H1 (cell line): ENCODE data around the gene SLC2A11. TPM values are rescaled to one million over a fixed set of nuclear protein-coding genes. Genes with fewer than 3 reads are reported as not detected.

ENCODE experiments used
- CHD2 ChIP-seq: IDR thresholded peaks from 2 replicates; pipeline ENCODE4 v1.6.1; 2012; ENCODE audit warnings: low read length, improper control_type of control experiment
- E2F6 ChIP-seq: IDR thresholded peaks from 2 replicates; pipeline ENCODE4 v1.6.1; 2012; ENCODE audit warnings: inconsistent platforms
- EGR1 ChIP-seq: IDR thresholded peaks from 2 replicates; pipeline ENCODE4 v1.6.1; 2011; ENCODE audit warnings: low read depth, low read length, borderline replicate concordance
- NRF1 ChIP-seq: IDR thresholded peaks from 2 replicates; pipeline ENCODE4 v1.6.1; 2011; ENCODE audit warnings: mild to moderate bottlenecking, low read depth, low read length, improper control_type of control experiment
- SIN3A ChIP-seq, 2 experiments: IDR thresholded peaks in 1 of 2; conservative IDR thresholded peaks in 1 of 2; 2 replicates each; pipeline ENCODE4 v1.6.1; 2011 to 2012; ENCODE audit warnings: low read length in 2 of 2, improper control_type of control experiment in 1 of 2, low read depth in 1 of 2, mild to moderate bottlenecking in 1 of 2
- SP1 ChIP-seq: IDR thresholded peaks from 2 replicates; pipeline ENCODE4 v1.6.1; 2011; ENCODE audit warnings: low read depth, low read length
- SP4 ChIP-seq: IDR thresholded peaks from 2 replicates; pipeline ENCODE4 v1.6.1; 2012; ENCODE audit warnings: low read length, inconsistent platforms
- polyA plus RNA-seq, 7 experiments: library from polyadenylated mRNA; depleted of rRNA in 3 of 7; stranded (reverse) in 5 of 7; unstranded in 2 of 7; fragments of >200 nt in 5 of 7; fragments of 200-250 nt in 2 of 7; gene quantifications; 1 replicate in 5 of 7; 2 replicates in 1 of 7; 4 replicates in 1 of 7; pipeline versions ENCODE4 v1.2.1 to v1.2.3, GENCODE V29; 2011 to 2013; ENCODE audit warnings: missing spikeins in 2 of 7, mixed read lengths in 2 of 7
- total RNA-seq: library from RNA; stranded (reverse); fragmentation: NEBNext Ultra II Directional; extraction: Animal tissue kit (Norgen Biotek cat#: 25700); gene quantifications from 2 replicates; pipeline ENCODE4 v1.2.1, GENCODE V29; 2021
- TF ChIP-seq, protein P1 (sequence below): IDR thresholded peaks from 2 replicates; pipeline ENCODE4 v1.6.1; 2012; ENCODE audit warnings: inconsistent platforms
- TF ChIP-seq, protein P2 (sequence below): fragments of 300-600 bp; sonication (generic); IDR thresholded peaks from 2 replicates; pipeline ENCODE4 v1.7.1; 2012; ENCODE audit warnings: low read length, moderate library complexity, mild to moderate bottlenecking, inconsistent platforms; ENCODE audit not compliant: insufficient replicate concordance

The SLC2A11 gene
- total and polyA plus RNA-seq, 2 of the 8 experiments (the other 6 are each of a cell fraction or from before 2014, with no cell fraction given) = 10.7 to 12.5 TPM

DNA sequence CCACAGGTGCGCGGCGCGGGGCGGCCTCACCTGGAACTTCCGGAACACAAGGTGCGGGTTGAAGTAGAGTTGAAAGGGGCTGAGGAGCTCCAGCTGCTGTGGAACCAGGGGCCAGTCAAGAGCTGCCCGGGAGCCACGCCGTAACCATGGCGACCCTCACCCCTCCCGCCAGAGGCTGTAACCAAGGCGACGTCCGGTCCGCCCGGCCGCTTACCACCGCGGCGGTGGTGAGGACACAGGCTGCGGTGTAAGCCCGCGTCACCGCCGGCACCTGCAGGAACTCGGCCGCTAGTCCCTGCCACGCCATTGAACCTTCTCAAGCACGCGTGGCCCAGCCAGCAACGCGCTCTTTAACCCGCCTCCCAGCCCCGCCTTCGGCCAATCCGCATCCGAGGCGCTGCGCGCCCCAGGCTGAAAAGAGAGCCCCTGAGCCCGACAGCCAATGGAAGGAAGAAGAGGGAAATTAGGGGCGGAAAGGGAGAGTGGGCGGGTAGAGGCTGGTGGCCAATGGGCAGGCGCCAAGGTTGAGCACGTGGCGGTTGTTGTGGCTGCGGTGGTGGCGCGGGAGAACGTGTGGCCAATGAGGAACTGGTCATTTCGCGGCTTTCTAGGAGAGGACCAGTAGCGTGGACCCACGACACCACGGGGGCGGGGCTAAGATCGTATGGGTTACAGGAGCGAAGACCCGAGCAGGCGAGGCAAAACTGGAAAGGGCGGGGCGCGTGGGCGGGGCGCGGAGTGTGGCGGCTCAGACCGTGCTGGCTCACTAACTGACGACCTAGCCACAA, 18.8 kb upstream of the SLC2A11 start, which contains the start of gene DERL3 (continued):
- TF ChIP-seq, protein P1, sequence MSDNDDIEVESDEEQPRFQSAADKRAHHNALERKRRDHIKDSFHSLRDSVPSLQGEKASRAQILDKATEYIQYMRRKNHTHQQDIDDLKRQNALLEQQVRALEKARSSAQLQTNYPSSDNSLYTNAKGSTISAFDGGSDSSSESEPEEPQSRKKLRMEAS = peak; percentile 99
- peak; percentile 95 for TF ChIP-seq SP1
- peak; percentile 81 for TF ChIP-seq CHD2
- TF ChIP-seq E2F6 = peak; percentile 99
- TF ChIP-seq, protein P2, sequence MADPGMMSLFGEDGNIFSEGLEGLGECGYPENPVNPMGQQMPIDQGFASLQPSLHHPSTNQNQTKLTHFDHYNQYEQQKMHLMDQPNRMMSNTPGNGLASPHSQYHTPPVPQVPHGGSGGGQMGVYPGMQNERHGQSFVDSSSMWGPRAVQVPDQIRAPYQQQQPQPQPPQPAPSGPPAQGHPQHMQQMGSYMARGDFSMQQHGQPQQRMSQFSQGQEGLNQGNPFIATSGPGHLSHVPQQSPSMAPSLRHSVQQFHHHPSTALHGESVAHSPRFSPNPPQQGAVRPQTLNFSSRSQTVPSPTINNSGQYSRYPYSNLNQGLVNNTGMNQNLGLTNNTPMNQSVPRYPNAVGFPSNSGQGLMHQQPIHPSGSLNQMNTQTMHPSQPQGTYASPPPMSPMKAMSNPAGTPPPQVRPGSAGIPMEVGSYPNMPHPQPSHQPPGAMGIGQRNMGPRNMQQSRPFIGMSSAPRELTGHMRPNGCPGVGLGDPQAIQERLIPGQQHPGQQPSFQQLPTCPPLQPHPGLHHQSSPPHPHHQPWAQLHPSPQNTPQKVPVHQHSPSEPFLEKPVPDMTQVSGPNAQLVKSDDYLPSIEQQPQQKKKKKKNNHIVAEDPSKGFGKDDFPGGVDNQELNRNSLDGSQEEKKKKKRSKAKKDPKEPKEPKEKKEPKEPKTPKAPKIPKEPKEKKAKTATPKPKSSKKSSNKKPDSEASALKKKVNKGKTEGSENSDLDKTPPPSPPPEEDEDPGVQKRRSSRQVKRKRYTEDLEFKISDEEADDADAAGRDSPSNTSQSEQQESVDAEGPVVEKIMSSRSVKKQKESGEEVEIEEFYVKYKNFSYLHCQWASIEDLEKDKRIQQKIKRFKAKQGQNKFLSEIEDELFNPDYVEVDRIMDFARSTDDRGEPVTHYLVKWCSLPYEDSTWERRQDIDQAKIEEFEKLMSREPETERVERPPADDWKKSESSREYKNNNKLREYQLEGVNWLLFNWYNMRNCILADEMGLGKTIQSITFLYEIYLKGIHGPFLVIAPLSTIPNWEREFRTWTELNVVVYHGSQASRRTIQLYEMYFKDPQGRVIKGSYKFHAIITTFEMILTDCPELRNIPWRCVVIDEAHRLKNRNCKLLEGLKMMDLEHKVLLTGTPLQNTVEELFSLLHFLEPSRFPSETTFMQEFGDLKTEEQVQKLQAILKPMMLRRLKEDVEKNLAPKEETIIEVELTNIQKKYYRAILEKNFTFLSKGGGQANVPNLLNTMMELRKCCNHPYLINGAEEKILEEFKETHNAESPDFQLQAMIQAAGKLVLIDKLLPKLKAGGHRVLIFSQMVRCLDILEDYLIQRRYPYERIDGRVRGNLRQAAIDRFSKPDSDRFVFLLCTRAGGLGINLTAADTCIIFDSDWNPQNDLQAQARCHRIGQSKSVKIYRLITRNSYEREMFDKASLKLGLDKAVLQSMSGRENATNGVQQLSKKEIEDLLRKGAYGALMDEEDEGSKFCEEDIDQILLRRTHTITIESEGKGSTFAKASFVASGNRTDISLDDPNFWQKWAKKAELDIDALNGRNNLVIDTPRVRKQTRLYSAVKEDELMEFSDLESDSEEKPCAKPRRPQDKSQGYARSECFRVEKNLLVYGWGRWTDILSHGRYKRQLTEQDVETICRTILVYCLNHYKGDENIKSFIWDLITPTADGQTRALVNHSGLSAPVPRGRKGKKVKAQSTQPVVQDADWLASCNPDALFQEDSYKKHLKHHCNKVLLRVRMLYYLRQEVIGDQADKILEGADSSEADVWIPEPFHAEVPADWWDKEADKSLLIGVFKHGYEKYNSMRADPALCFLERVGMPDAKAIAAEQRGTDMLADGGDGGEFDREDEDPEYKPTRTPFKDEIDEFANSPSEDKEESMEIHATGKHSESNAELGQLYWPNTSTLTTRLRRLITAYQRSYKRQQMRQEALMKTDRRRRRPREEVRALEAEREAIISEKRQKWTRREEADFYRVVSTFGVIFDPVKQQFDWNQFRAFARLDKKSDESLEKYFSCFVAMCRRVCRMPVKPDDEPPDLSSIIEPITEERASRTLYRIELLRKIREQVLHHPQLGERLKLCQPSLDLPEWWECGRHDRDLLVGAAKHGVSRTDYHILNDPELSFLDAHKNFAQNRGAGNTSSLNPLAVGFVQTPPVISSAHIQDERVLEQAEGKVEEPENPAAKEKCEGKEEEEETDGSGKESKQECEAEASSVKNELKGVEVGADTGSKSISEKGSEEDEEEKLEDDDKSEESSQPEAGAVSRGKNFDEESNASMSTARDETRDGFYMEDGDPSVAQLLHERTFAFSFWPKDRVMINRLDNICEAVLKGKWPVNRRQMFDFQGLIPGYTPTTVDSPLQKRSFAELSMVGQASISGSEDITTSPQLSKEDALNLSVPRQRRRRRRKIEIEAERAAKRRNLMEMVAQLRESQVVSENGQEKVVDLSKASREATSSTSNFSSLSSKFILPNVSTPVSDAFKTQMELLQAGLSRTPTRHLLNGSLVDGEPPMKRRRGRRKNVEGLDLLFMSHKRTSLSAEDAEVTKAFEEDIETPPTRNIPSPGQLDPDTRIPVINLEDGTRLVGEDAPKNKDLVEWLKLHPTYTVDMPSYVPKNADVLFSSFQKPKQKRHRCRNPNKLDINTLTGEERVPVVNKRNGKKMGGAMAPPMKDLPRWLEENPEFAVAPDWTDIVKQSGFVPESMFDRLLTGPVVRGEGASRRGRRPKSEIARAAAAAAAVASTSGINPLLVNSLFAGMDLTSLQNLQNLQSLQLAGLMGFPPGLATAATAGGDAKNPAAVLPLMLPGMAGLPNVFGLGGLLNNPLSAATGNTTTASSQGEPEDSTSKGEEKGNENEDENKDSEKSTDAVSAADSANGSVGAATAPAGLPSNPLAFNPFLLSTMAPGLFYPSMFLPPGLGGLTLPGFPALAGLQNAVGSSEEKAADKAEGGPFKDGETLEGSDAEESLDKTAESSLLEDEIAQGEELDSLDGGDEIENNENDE = no peak
- peak; percentile 56; the same call in 1 of the 2 replicates for TF ChIP-seq EGR1
- TF ChIP-seq NRF1 = 0 out of 2 replicates have a peak, but pooled peaks have one; percentile 6
- TF ChIP-seq SIN3A (conservative IDR thresholded peaks at IDR 0.05 in 1 of 2, IDR thresholded peaks at IDR 0.05 in 1 of 2; ENCODE audit: low read depth in 1 of 2, low read length in 2 of 2) = peak; percentile 83 to 95; a peak in 3 of 4 replicates
- TF ChIP-seq SP4 = peak; percentile 83; the same call in 1 of the 2 replicates
